HG03442 (cell line): ENCODE data around the gene DLX4.

Experiments
- ATAC-seq: cut with Tn5 transposase; IDR thresholded peaks from one replicate; pipeline ENCODE4 v1.9.1; 2021; ENCODE audit warnings: mild to moderate bottlenecking, moderate library complexity; ENCODE audit not compliant: unreplicated experiment

The DLX4 gene

GRCh38 chr17:49968405-49969133, 421 bp upstream of the DLX4 start:
- no peak for ATAC-seq

GRCh38 chr17:49969795-49970389, 902 bp downstream of the DLX4 start:
- no peak for ATAC-seq

GRCh38 chr17:49970498-49970897, 1.5 kb downstream of the DLX4 start:
- no peak for ATAC-seq

- no peak for ATAC-seq
Measured at GRCh38 chr17:49971199-49971847, 2.3 kb downstream of the DLX4 start.

- no peak for ATAC-seq
Measured at GRCh38 chr17:49971848-49972485, 3.0 kb downstream of the DLX4 start.

GRCh38 chr17:49972486-49973270, 3.7 kb downstream of the DLX4 start:
- ATAC-seq: no peak

GRCh38 chr17:49973271-49973615, 4.3 kb downstream of the DLX4 start:
- no peak for ATAC-seq

GRCh38 chr17:49975531-49975930, 6.5 kb downstream of the DLX4 start:
- ATAC-seq: no peak

GRCh38 chr17:49976163-49976827, 7.3 kb downstream of the DLX4 start:
- ATAC-seq: no peak

GRCh38 chr17:49976828-49977202, 7.8 kb downstream of the DLX4 start:
- no peak for ATAC-seq

- ATAC-seq: no peak
Measured at GRCh38 chr17:49977463-49978389, 8.7 kb downstream of the DLX4 start.

GRCh38 chr17:49978501-49978900, 9.5 kb downstream of the DLX4 start:
- no peak for ATAC-seq

GRCh38 chr17:49979748-49980479, 10.9 kb downstream of the DLX4 start:
- ATAC-seq: no peak

- no peak for ATAC-seq
Measured at GRCh38 chr17:49980703-49981197, 11.8 kb downstream of the DLX4 start.

- no peak for ATAC-seq
Measured at GRCh38 chr17:49984283-49984682, 15.3 kb downstream of the DLX4 start.

- ATAC-seq: no peak
Measured at GRCh38 chr17:49984776-49985175, 15.8 kb downstream of the DLX4 start.

GRCh38 chr17:49985310-49985990, 16.5 kb downstream of the DLX4 start:
- no peak for ATAC-seq
